HEK293 (cell line): ENCODE measurements around the gene CEP55.

Source experiments
- CTCF ChIA-PET: fragments of 350-600 bp; formaldehyde crosslinking; extraction: SDS; loops from one replicate; lab custom pipeline; 2021; ENCODE audit warnings: antibody characterized with exemption; lab: Yijun Ruan, JAX
- POLR2A ChIA-PET: fragments of 300-600 bp; formaldehyde crosslinking; extraction: SDS; loops from one replicate; lab custom pipeline; 2020; ENCODE audit warnings: antibody characterized with exemption, inconsistent platforms; lab: Yijun Ruan, JAX
- H3K27ac ChIP-seq: fragments of 200-500 bp; sonication (Bioruptor generic); 2 replicates; pipeline ENCODE4 v1.5.1; 2014; ENCODE audit warnings: low read depth, low read length, control low read depth, inconsistent platforms; ENCODE audit errors: extremely low read depth
- H3K36me3 ChIP-seq, 2 experiments: fragments of 200-500 bp in 1 of 2; sonication (Bioruptor generic) in 1 of 2; 1 replicate in 1 of 2; 2 replicates in 1 of 2; pipeline ENCODE4 v1.5.1; 2014 to 2017; ENCODE audit warnings: inconsistent platforms in 2 of 2, low read length in 2 of 2; ENCODE audit not compliant: control insufficient read depth in 2 of 2, insufficient read depth in 1 of 2
- H3K4me1 ChIP-seq: fragments of 200-500 bp; sonication (Bioruptor generic); 2 replicates; pipeline ENCODE4 v1.5.1; 2014; ENCODE audit warnings: mild to moderate bottlenecking, low read length, inconsistent platforms; ENCODE audit not compliant: control insufficient read depth, insufficient read depth
- H3K4me3 ChIP-seq: 2 replicates; pipeline ENCODE4 v1.5.1; 2011; ENCODE audit warnings: low read depth, mild to moderate bottlenecking, control low read depth, low read length, moderate library complexity
- H3K9me3 ChIP-seq: fragments of 200-500 bp; sonication (Bioruptor generic); 2 replicates; pipeline ENCODE4 v1.5.1; 2014; ENCODE audit warnings: low read depth, low read length, inconsistent platforms; ENCODE audit not compliant: control insufficient read depth, insufficient read depth
- BCL11A ChIP-seq: fragments of 450-650 bp; formaldehyde crosslinking; IDR thresholded peaks from 2 replicates; pipeline ENCODE4 v1.5.1; 2016; ENCODE audit warnings: low read depth, missing biosample characterization, missing genetic modification characterization
- KLF16 ChIP-seq: fragments of 450-650 bp; formaldehyde crosslinking; IDR thresholded peaks from 2 replicates; pipeline ENCODE4 v1.5.1; 2017; ENCODE audit warnings: missing biosample characterization, missing genetic modification characterization
- KLF7 ChIP-seq: fragments of 450-650 bp; formaldehyde crosslinking; IDR thresholded peaks from 2 replicates; pipeline ENCODE4 v1.5.1; 2016; ENCODE audit warnings: missing biosample characterization, missing genetic modification characterization, borderline replicate concordance
- MEIS1 ChIP-seq: sonication (generic); formaldehyde crosslinking; IDR thresholded peaks from 2 replicates; pipeline ENCODE4 v1.8.1; 2022; ENCODE audit warnings: missing genetic modification reagents, mild to moderate bottlenecking, borderline replicate concordance
- MZF1 ChIP-seq: fragments of 450-650 bp; formaldehyde crosslinking; IDR thresholded peaks from 2 replicates; pipeline ENCODE4 v1.5.1; 2017; ENCODE audit warnings: missing biosample characterization, missing genetic modification characterization, borderline replicate concordance
- PRDM1 ChIP-seq: fragments of 450-650 bp; formaldehyde crosslinking; IDR thresholded peaks from 2 replicates; pipeline ENCODE4; 2016; ENCODE audit warnings: missing biosample characterization, missing genetic modification characterization
- PRDM10 ChIP-seq: fragments of 450-650 bp; formaldehyde crosslinking; IDR thresholded peaks from 2 replicates; pipeline ENCODE4 v1.5.1; 2016; ENCODE audit warnings: missing biosample characterization, missing genetic modification characterization
- RBAK ChIP-seq: fragments of 450-650 bp; formaldehyde crosslinking; IDR thresholded peaks from 2 replicates; pipeline ENCODE4 v1.5.1; 2016; ENCODE audit warnings: missing biosample characterization, missing genetic modification characterization
- SALL2 ChIP-seq: fragments of 450-650 bp; formaldehyde crosslinking; IDR thresholded peaks from 2 replicates; pipeline ENCODE4 v1.5.0; 2017; ENCODE audit warnings: missing biosample characterization, mild to moderate bottlenecking, missing genetic modification characterization, borderline replicate concordance
- TCF7L2 ChIP-seq: IDR thresholded peaks from 2 replicates; pipeline ENCODE4 v1.6.1; 2011; ENCODE audit warnings: low read depth, mild to moderate bottlenecking, inconsistent platforms, low read length, moderate library complexity, borderline replicate concordance
- ZBTB10 ChIP-seq: fragments of 450-650 bp; formaldehyde crosslinking; IDR thresholded peaks from 2 replicates; pipeline ENCODE4 v1.5.1; 2016; ENCODE audit warnings: missing biosample characterization, missing genetic modification characterization
- ZBTB20 ChIP-seq: fragments of 450-650 bp; formaldehyde crosslinking; IDR thresholded peaks from 2 replicates; pipeline ENCODE4 v1.5.1; 2016; ENCODE audit warnings: missing biosample characterization, missing genetic modification characterization
- ZBTB8A ChIP-seq: fragments of 450-650 bp; formaldehyde crosslinking; IDR thresholded peaks from 2 replicates; pipeline ENCODE4 v1.5.1; 2016; ENCODE audit warnings: missing biosample characterization, missing genetic modification characterization
- ZEB2 ChIP-seq: fragments of 450-650 bp; formaldehyde crosslinking; IDR thresholded peaks from 2 replicates; pipeline ENCODE4 v1.5.1; 2016; ENCODE audit warnings: missing biosample characterization, missing genetic modification characterization
- ZFP41 ChIP-seq: fragments of 450-650 bp; formaldehyde crosslinking; IDR thresholded peaks from 2 replicates; pipeline ENCODE4 v1.5.1; 2016; ENCODE audit warnings: missing biosample characterization, missing genetic modification characterization, borderline replicate concordance
- ZNF19 ChIP-seq: fragments of 450-650 bp; formaldehyde crosslinking; IDR thresholded peaks from 2 replicates; pipeline ENCODE4; 2016; ENCODE audit warnings: missing biosample characterization, missing genetic modification characterization, low read depth
- ZNF2 ChIP-seq: fragments of 450-650 bp; formaldehyde crosslinking; IDR thresholded peaks from 2 replicates; pipeline ENCODE4 v1.5.1; 2016; ENCODE audit warnings: missing biosample characterization, missing genetic modification characterization
- ZNF221 ChIP-seq: fragments of 450-650 bp; formaldehyde crosslinking; IDR thresholded peaks from 2 replicates; pipeline ENCODE4 v1.5.1; 2017; ENCODE audit warnings: missing biosample characterization, missing genetic modification characterization, borderline replicate concordance
- ZNF324 ChIP-seq: fragments of 450-650 bp; formaldehyde crosslinking; IDR thresholded peaks from 2 replicates; pipeline ENCODE4 v1.5.1; 2016; ENCODE audit warnings: missing biosample characterization, missing genetic modification characterization
- ZNF391 ChIP-seq: fragments of 450-650 bp; formaldehyde crosslinking; IDR thresholded peaks from 2 replicates; pipeline ENCODE4 v1.5.1; 2016; ENCODE audit warnings: low read depth, missing biosample characterization, missing genetic modification characterization, borderline replicate concordance
- ZNF449 ChIP-seq: fragments of 450-650 bp; formaldehyde crosslinking; IDR thresholded peaks from 2 replicates; pipeline ENCODE4 v1.5.1; 2017; ENCODE audit warnings: missing biosample characterization, mild to moderate bottlenecking, missing genetic modification characterization, moderate library complexity
- ZNF514 ChIP-seq: fragments of 450-650 bp; formaldehyde crosslinking; IDR thresholded peaks from 2 replicates; pipeline ENCODE4 v1.5.1; 2016; ENCODE audit warnings: missing biosample characterization, missing genetic modification characterization
- ZNF561 ChIP-seq: fragments of 450-650 bp; IDR thresholded peaks from 2 replicates; pipeline ENCODE4 v1.5.1; 2018; ENCODE audit warnings: missing biosample characterization, missing genetic modification characterization, borderline replicate concordance
- ZNF571 ChIP-seq: fragments of 450-650 bp; formaldehyde crosslinking; IDR thresholded peaks from 2 replicates; pipeline ENCODE4 v1.5.0; 2017; ENCODE audit warnings: missing biosample characterization, missing genetic modification characterization
- ZNF600 ChIP-seq: fragments of 450-650 bp; formaldehyde crosslinking; IDR thresholded peaks from 2 replicates; pipeline ENCODE4 v1.5.1; 2016; ENCODE audit warnings: missing biosample characterization, missing genetic modification characterization
- ZNF610 ChIP-seq: fragments of 450-650 bp; formaldehyde crosslinking; IDR thresholded peaks from 2 replicates; pipeline ENCODE4 v1.5.1; 2016; ENCODE audit warnings: missing biosample characterization, missing genetic modification characterization, borderline replicate concordance
- ZNF747 ChIP-seq: fragments of 450-650 bp; formaldehyde crosslinking; IDR thresholded peaks from 2 replicates; pipeline ENCODE4 v1.5.1; 2016; ENCODE audit warnings: missing biosample characterization, missing genetic modification characterization
- ZSCAN4 ChIP-seq: fragments of 450-650 bp; formaldehyde crosslinking; IDR thresholded peaks from 2 replicates; pipeline ENCODE4 v1.5.1; 2017; ENCODE audit warnings: missing biosample characterization, missing genetic modification characterization

Gene CEP55

GRCh38 chr10:93496322-93497041 is at the start of gene CEP55:
Gene CEP55 (plus strand): TSS chr10:93496612. CDS start chr10:93500052, 3,440 bp downstream.
- ChIA-PET CTCF (interaction anchor here (0.6 to 2.8 kb wide), 5 partner anchors 14 to 542 kb away, joined by 3 to 17 read pairs (median 4); partner anchors contain the start of gene MYOF), POLR2A (interaction anchor here (0.6 to 1.9 kb wide), 14 partner anchors 12 to 1095 kb away, joined by 3 to 15 read pairs (median 7); partner anchors contain the start of genes FRA10AC1 and MYOF)
- Histone ChIP-seq H3K9me3 (no peaks in the 10 kb centered on the region), H3K36me3 (peaks cover 13 to 16% of the 10 kb centered on the region in 2 experiments), H3K4me3 (peak within 1 kb of the TSS; percentile 72), H3K27ac (peak within 1 kb of the TSS; percentile 87), H3K4me1 (no peaks in the 10 kb centered on the region; the same call in 1 of the 2 replicates)
- peak; percentile 52; the same call in 1 of the 2 replicates for TF ChIP-seq KLF16 (tag by site-specific recombination)
- no peak for TF ChIP-seq ZNF391
- TF ChIP-seq TCF7L2 = no peak
- TF ChIP-seq SALL2 (tag by site-specific recombination) = no peak
- peak; percentile 47; the same call in 1 of the 2 replicates for TF ChIP-seq ZNF561 (tag by site-specific recombination)
- TF ChIP-seq ZNF610 (tag by site-specific recombination) = no peak
- TF ChIP-seq ZFP41 (tag by site-specific recombination) = no peak
- no peak for TF ChIP-seq ZSCAN4 (tag by site-specific recombination)
- TF ChIP-seq ZBTB20 (tag by site-specific recombination) = peak; percentile 91
- peak; percentile 45 for TF ChIP-seq ZEB2 (tag by site-specific recombination)
- TF ChIP-seq ZNF747 = no peak
- TF ChIP-seq ZNF449 (tag by site-specific recombination) = peak; percentile 48; the same call in 1 of the 2 replicates
- no peak for TF ChIP-seq PRDM10
- no peak for TF ChIP-seq ZNF600 (tag by site-specific recombination)
- no peak for TF ChIP-seq ZNF221 (tag by site-specific recombination)
- TF ChIP-seq BCL11A (tag by site-specific recombination) = no peak
- TF ChIP-seq ZBTB10 (tag by site-specific recombination) = peak; percentile 51; the same call in 1 of the 2 replicates
- no peak for TF ChIP-seq ZNF324 (tag by site-specific recombination)
- no peak for TF ChIP-seq ZNF514 (tag by site-specific recombination)
- peak; percentile 60; the same call in 1 of the 2 replicates for TF ChIP-seq PRDM1 (tag by site-specific recombination)
- no peak for TF ChIP-seq MZF1 (tag by site-specific recombination)
- TF ChIP-seq ZBTB8A (tag by site-specific recombination) = peak; percentile 75
- no peak for TF ChIP-seq ZNF571 (tag by site-specific recombination)
- no peak for TF ChIP-seq RBAK (tag by site-specific recombination)
- TF ChIP-seq KLF7 (tag by site-specific recombination) = peak; percentile 59; the same call in 1 of the 2 replicates
- TF ChIP-seq MEIS1 (CRISPR knock-in tag) = no peak
- no peak for TF ChIP-seq ZNF19
- no peak; the same call in 1 of the 2 replicates for TF ChIP-seq ZNF2 (tag by site-specific recombination)
